MG63 (cell line): ENCODE results near the gene CEPT1. TPM values are rescaled to one million over a fixed set of nuclear protein-coding genes. Genes with fewer than 3 reads are reported as not detected.

Experiments
- DNase-seq: peaks from one replicate; pipeline ENCODE4 v3.0.0-alpha.2; 2020
- H3K27me3 ChIP-seq: fragments of 250-450 bp; sonication (Bioruptor Pico); 2 replicates; pipeline ENCODE4 v1.5.1; 2020; ENCODE audit warnings: mild to moderate bottlenecking, moderate library complexity
- H3K36me3 ChIP-seq: fragments of 250-450 bp; sonication (Bioruptor Pico); 2 replicates; pipeline ENCODE4 v1.5.1; 2020; ENCODE audit warnings: mild to moderate bottlenecking, moderate library complexity
- H3K4me3 ChIP-seq: fragments of 250-450 bp; sonication (Bioruptor Pico); 2 replicates; pipeline ENCODE4 v1.5.1; 2020; ENCODE audit warnings: mild to moderate bottlenecking, moderate library complexity
- H3K9me3 ChIP-seq: fragments of 250-450 bp; sonication (Bioruptor Pico); 2 replicates; pipeline ENCODE4 v1.5.1; 2020; ENCODE audit warnings: mild to moderate bottlenecking, moderate library complexity
- total RNA-seq: library from RNA; depleted of rRNA; stranded (reverse); fragments of >200 nt; shearing (Covaris generic); gene quantifications from 2 replicates; pipeline ENCODE4 v1.2.3, GENCODE V29; 2014; ENCODE audit warnings: low replicate concordance

Gene CEPT1
- total RNA-seq, 1 experiment from 2014 or later: 37.0 TPM

GRCh38 chr1:111141245-111142220 is 1.5 kb downstream of the CEPT1 start:
- Histone ChIP-seq H3K27me3 (no peaks in the 10 kb centered on the region), H3K9me3 (no peaks in the 10 kb centered on the region), H3K4me3 (peak overlapping the region; percentile 95), H3K36me3 (peaks cover 16% of the 10 kb centered on the region)
- DNase-seq: no peak

- H3K36me3 ChIP-seq: peaks cover 13% of the 10 kb centered on the region
- H3K9me3 ChIP-seq: no peaks in the 10 kb centered on the region
- H3K4me3 ChIP-seq: no peak overlapping the region
- no peaks in the 10 kb centered on the region for H3K27me3 ChIP-seq
- no peak for DNase-seq
Observed at GRCh38 chr1:111142356-111142975, 2.4 kb downstream of the CEPT1 start.

GRCh38 chr1:111145542-111145941 is 5.5 kb downstream of the CEPT1 start:
- peaks cover 34% of the 10 kb centered on the region for H3K36me3 ChIP-seq
- no peak overlapping the region for H3K4me3 ChIP-seq
- H3K9me3 ChIP-seq: no peaks in the 10 kb centered on the region
- no peak for DNase-seq
- H3K27me3 ChIP-seq: no peaks in the 10 kb centered on the region

- Histone ChIP-seq H3K9me3 (no peaks in the 10 kb centered on the region), H3K4me3 (no peak overlapping the region), H3K27me3 (no peaks in the 10 kb centered on the region), H3K36me3 (peaks cover 38% of the 10 kb centered on the region)
- no peak for DNase-seq
Observed at GRCh38 chr1:111145963-111146768, 6.1 kb downstream of the CEPT1 start.

- Histone ChIP-seq H3K9me3 (no peaks in the 10 kb centered on the region), H3K36me3 (peaks cover 56% of the 10 kb centered on the region), H3K4me3 (no peak overlapping the region), H3K27me3 (no peaks in the 10 kb centered on the region)
- no peak for DNase-seq
Observed at GRCh38 chr1:111147948-111148347, 7.9 kb downstream of the CEPT1 start.

GRCh38 chr1:111148376-111148881 is 8.4 kb downstream of the CEPT1 start:
- H3K4me3 ChIP-seq: no peak overlapping the region
- no peak for DNase-seq
- peaks cover 61% of the 10 kb centered on the region for H3K36me3 ChIP-seq
- no peaks in the 10 kb centered on the region for H3K9me3 ChIP-seq
- H3K27me3 ChIP-seq: no peaks in the 10 kb centered on the region

GRCh38 chr1:111151838-111152237 is 11.8 kb downstream of the CEPT1 start:
- H3K27me3 ChIP-seq: no peaks in the 10 kb centered on the region
- peaks cover 4% of the 10 kb centered on the region; the same call in 1 of the 2 replicates for H3K9me3 ChIP-seq
- no peak overlapping the region for H3K4me3 ChIP-seq
- H3K36me3 ChIP-seq: peaks cover 85% of the 10 kb centered on the region
- DNase-seq: no peak

GRCh38 chr1:111154021-111154999 is 14.3 kb downstream of the CEPT1 start:
- Histone ChIP-seq H3K9me3 (peaks cover 4% of the 10 kb centered on the region; the same call in 1 of the 2 replicates), H3K27me3 (no peaks in the 10 kb centered on the region), H3K4me3 (no peak overlapping the region), H3K36me3 (peaks cover 81% of the 10 kb centered on the region)
- no peak for DNase-seq

- H3K27me3 ChIP-seq: no peaks in the 10 kb centered on the region
- DNase-seq: no peak
Observed at GRCh38 chr1:111157431-111157830, 17.4 kb downstream of the CEPT1 start.

GRCh38 chr1:111161843-111162487 is 21.9 kb downstream of the CEPT1 start:
- Histone ChIP-seq H3K27me3 (no peaks in the 10 kb centered on the region), H3K9me3 (no peaks in the 10 kb centered on the region), H3K36me3 (peaks cover 47% of the 10 kb centered on the region), H3K4me3 (no peak overlapping the region)
- DNase-seq: no peak

More at GRCh38 chr1:111157431-111157830, 17.4 kb downstream of the CEPT1 start:
- peaks cover 4% of the 10 kb centered on the region; the same call in 1 of the 2 replicates for H3K9me3 ChIP-seq
- peaks cover 80% of the 10 kb centered on the region for H3K36me3 ChIP-seq
- H3K4me3 ChIP-seq: no peak overlapping the region

- Histone ChIP-seq H3K9me3 (no peaks in the 10 kb centered on the region), H3K4me3 (no peak overlapping the region), H3K27me3 (no peaks in the 10 kb centered on the region), H3K36me3 (peaks cover 45% of the 10 kb centered on the region)
- no peak for DNase-seq
Observed at GRCh38 chr1:111162488-111162880, 22.5 kb downstream of the CEPT1 start.

GRCh38 chr1:111163363-111163762 is 23.3 kb downstream of the CEPT1 start:
- no peak for DNase-seq
- no peaks in the 10 kb centered on the region for H3K9me3 ChIP-seq
- H3K27me3 ChIP-seq: no peaks in the 10 kb centered on the region
- no peak overlapping the region for H3K4me3 ChIP-seq
- peaks cover 43% of the 10 kb centered on the region for H3K36me3 ChIP-seq

GRCh38 chr1:111164151-111164550 is 24.1 kb downstream of the CEPT1 start:
- H3K4me3 ChIP-seq: no peak overlapping the region
- H3K36me3 ChIP-seq: peaks cover 46% of the 10 kb centered on the region
- H3K27me3 ChIP-seq: no peaks in the 10 kb centered on the region
- no peaks in the 10 kb centered on the region for H3K9me3 ChIP-seq
- DNase-seq: no peak

- Histone ChIP-seq H3K27me3 (no peaks in the 10 kb centered on the region), H3K36me3 (peaks cover 52% of the 10 kb centered on the region), H3K9me3 (no peaks in the 10 kb centered on the region), H3K4me3 (no peak overlapping the region)
- DNase-seq: no peak
Observed at GRCh38 chr1:111172463-111172862, 32.4 kb downstream of the CEPT1 start.

GRCh38 chr1:111174070-111174469 is 34.0 kb downstream of the CEPT1 start:
- Histone ChIP-seq H3K36me3 (peaks cover 55% of the 10 kb centered on the region), H3K9me3 (no peaks in the 10 kb centered on the region), H3K27me3 (no peaks in the 10 kb centered on the region), H3K4me3 (no peak overlapping the region)
- no peak for DNase-seq
